Liver (tissue), 9 donors: ENCODE measurements around the gene CSF2RB. TPM values are rescaled to one million over a fixed set of nuclear protein-coding genes. Genes with fewer than 3 reads are reported as not detected.

Experiments used
- DNase-seq: peaks from one replicate; pipeline ENCODE4 v3.0.0-alpha.2; 2017; ENCODE audit warnings: low spot score
- H3K27ac ChIP-seq, 2 donors: one replicate each; pipeline ENCODE4 v1.7.0; 2013; ENCODE audit warnings: inconsistent platforms in 2 of 2, low read length in 2 of 2, control low read depth in 1 of 2, low read depth in 1 of 2, mild to moderate bottlenecking in 1 of 2
- H3K27me3 ChIP-seq, 4 donors: one replicate each; pipeline versions ENCODE4 v1.6.1 to v1.7.0; 2013; ENCODE audit warnings: low read length in 3 of 4, inconsistent platforms in 1 of 4, mild to moderate bottlenecking in 1 of 4, moderate library complexity in 1 of 4; ENCODE audit not compliant: control insufficient read depth in 4 of 4, insufficient read depth in 4 of 4
- H3K36me3 ChIP-seq, 4 donors: one replicate each; pipeline versions ENCODE4 v1.6.1 to v1.7.0; 2013; ENCODE audit warnings: low read length in 3 of 4, mild to moderate bottlenecking in 3 of 4, low read depth in 1 of 4, moderate library complexity in 1 of 4; ENCODE audit not compliant: control insufficient read depth in 4 of 4, insufficient read depth in 3 of 4
- H3K4me1 ChIP-seq, 4 donors: one replicate each; pipeline versions ENCODE4 v1.6.1 to v1.7.0; 2013; ENCODE audit warnings: low read length in 3 of 4, mild to moderate bottlenecking in 3 of 4, moderate library complexity in 1 of 4; ENCODE audit not compliant: control insufficient read depth in 4 of 4, insufficient read depth in 4 of 4
- H3K4me3 ChIP-seq, 3 donors: one replicate each; pipeline versions ENCODE4 v1.6.1 to v1.7.0; 2013; ENCODE audit warnings: low read length in 3 of 3, control low read depth in 1 of 3, low read depth in 1 of 3, mild to moderate bottlenecking in 1 of 3
- H3K9ac ChIP-seq, 2 donors: one replicate each; pipeline ENCODE4 v1.7.0; 2013; ENCODE audit warnings: low read length in 2 of 2, mild to moderate bottlenecking in 2 of 2, moderate library complexity in 2 of 2, control low read depth in 1 of 2, low read depth in 1 of 2
- H3K9me3 ChIP-seq, 4 donors: one replicate each; pipeline versions ENCODE4 v1.6.1 to v1.7.0; 2013; ENCODE audit warnings: low read length in 3 of 4; ENCODE audit not compliant: control insufficient read depth in 4 of 4
- CTCF ChIP-seq: fragments of 150-350 bp; IDR thresholded peaks from 2 replicates; pipeline ENCODE4 v1.5.1; 2017; ENCODE audit warnings: improper control_type of control experiment, low read depth, low read length; ENCODE audit not compliant: missing input control
- EGR1 ChIP-seq, 2 donors: IDR thresholded peaks; 2 replicates each; pipeline ENCODE4 v1.6.1; 2016 to 2018; ENCODE audit warnings: antibody characterized with exemption in 2 of 2, low read depth in 2 of 2
- FOXA1 ChIP-seq: IDR thresholded peaks from 2 replicates; pipeline ENCODE4 v1.6.1; 2016; ENCODE audit warnings: antibody characterized with exemption
- FOXA2 ChIP-seq: IDR thresholded peaks from 2 replicates; pipeline ENCODE4 v1.6.1; 2016; ENCODE audit warnings: antibody characterized with exemption
- GABPA ChIP-seq, 2 donors: IDR thresholded peaks in 1 of 2; conservative IDR thresholded peaks in 1 of 2; 2 replicates each; pipeline ENCODE4 v1.6.1; 2016; ENCODE audit warnings: antibody characterized with exemption in 2 of 2, mild to moderate bottlenecking in 1 of 2, moderate library complexity in 1 of 2
- HNF4A ChIP-seq, 2 donors: conservative IDR thresholded peaks; 2 replicates each; pipeline ENCODE4 v1.6.1; 2016; ENCODE audit warnings: antibody characterized with exemption in 2 of 2, mild to moderate bottlenecking in 2 of 2
- HNF4G ChIP-seq: IDR thresholded peaks from 2 replicates; pipeline ENCODE4 v1.6.1; 2016; ENCODE audit warnings: antibody characterized with exemption
- JUND ChIP-seq, 2 donors: IDR thresholded peaks; 2 replicates each; pipeline ENCODE4 v1.6.1; 2016; ENCODE audit warnings: antibody characterized with exemption in 2 of 2
- MAX ChIP-seq: IDR thresholded peaks from 2 replicates; pipeline ENCODE4 v1.6.1; 2016; ENCODE audit warnings: antibody characterized with exemption
- NR2F2 ChIP-seq: IDR thresholded peaks from 2 replicates; pipeline ENCODE4 v1.6.1; 2016; ENCODE audit warnings: antibody characterized with exemption
- RAD21 ChIP-seq, 2 donors: IDR thresholded peaks; 2 replicates each; pipeline ENCODE4 v1.6.1; 2016; ENCODE audit warnings: antibody characterized with exemption in 2 of 2, mild to moderate bottlenecking in 2 of 2
- REST ChIP-seq: IDR thresholded peaks from 2 replicates; pipeline ENCODE4 v1.6.1; 2016; ENCODE audit warnings: antibody characterized with exemption, mild to moderate bottlenecking
- RXRA ChIP-seq, 2 donors: IDR thresholded peaks; 2 replicates each; pipeline ENCODE4 v1.6.1; 2017 to 2018; ENCODE audit warnings: antibody characterized with exemption in 2 of 2, mild to moderate bottlenecking in 1 of 2
- SP1 ChIP-seq: IDR thresholded peaks from 2 replicates; pipeline ENCODE4 v1.6.1; 2018; ENCODE audit warnings: antibody characterized with exemption, mild to moderate bottlenecking
- TAF1 ChIP-seq: conservative IDR thresholded peaks from 2 replicates; pipeline ENCODE4 v1.6.1; 2016; ENCODE audit warnings: antibody characterized with exemption, mild to moderate bottlenecking
- WGBS: extraction: QIAGEN DNeasy Blood & Tissue Kit; methylation state at CpG from one replicate; pipeline ENCODE4 v1.1.7; 2013; 5-methylcytosine and 5-hydroxymethylcytosine counted together
- polyA plus RNA-seq, 2 donors: library from polyadenylated mRNA; stranded (reverse) in 1 of 2; unstranded in 1 of 2; fragments of 200-250 nt in 1 of 2; fragments of >200 nt in 1 of 2; fragmentation: Nextera tagmentation in 1 of 2; extraction: Ambion mirVana in 1 of 2; gene quantifications; one replicate each; pipeline versions ENCODE4 v1.2.1 to v1.2.3, GENCODE V29; 2013 to 2015
- total RNA-seq, 2 donors: library from RNA; depleted of rRNA; stranded (reverse); fragments of >200 nt; gene quantifications; one replicate each; pipeline ENCODE4 v1.2.3, GENCODE V29; 2014
- TF ChIP-seq, protein P1 (sequence below): IDR thresholded peaks from 2 replicates; pipeline ENCODE4 v1.6.1; 2016; ENCODE audit warnings: antibody characterized with exemption
- TF ChIP-seq, protein P2 (sequence below): IDR thresholded peaks from 2 replicates; pipeline ENCODE4 v1.6.1; 2016; ENCODE audit warnings: antibody characterized with exemption
- donor health status: healthy.
- donor health status: healthy.
- donor health status: healthy.
- donor health status: healthy.
- donor health status: healthy.

The CSF2RB gene
- total and polyA plus RNA-seq, 4 donors = 0.72 to 10.5 (median 2.3) TPM

GRCh38 chr22:36894266-36894665, 19.2 kb upstream of the CSF2RB start:
- 89% methylated on average over 1 of the region's 1 CpG for WGBS
- Histone ChIP-seq H3K4me1 (no peaks in the 10 kb centered on the region), H3K9me3 (peaks cover 0 to 4% (median under 1%) of the 10 kb centered on the region in 4 donors), H3K4me3 (no peak overlapping the region), H3K27me3 (no peaks in the 10 kb centered on the region), H3K36me3 (no peaks in the 10 kb centered on the region), H3K27ac (no peak overlapping the region), H3K9ac (no peak overlapping the region)
- no peak for DNase-seq
- TF ChIP-seq NR2F2 (no peak), MAX (no peak), RXRA (IDR thresholded peaks at IDR 0.05) (no peak), REST (no peak), RAD21 (IDR thresholded peaks at IDR 0.05) (no peak), CTCF (no peak), GABPA (IDR thresholded peaks at IDR 0.05 in 1 of 2, conservative IDR thresholded peaks at IDR 0.05 in 1 of 2) (no peak), HNF4G (no peak), HNF4A (conservative IDR thresholded peaks at IDR 0.05) (no peak), FOXA2 (no peak), FOXA1 (no peak), TAF1 (no peak), JUND (IDR thresholded peaks at IDR 0.05) (no peak)
- TF ChIP-seq, protein P1, sequence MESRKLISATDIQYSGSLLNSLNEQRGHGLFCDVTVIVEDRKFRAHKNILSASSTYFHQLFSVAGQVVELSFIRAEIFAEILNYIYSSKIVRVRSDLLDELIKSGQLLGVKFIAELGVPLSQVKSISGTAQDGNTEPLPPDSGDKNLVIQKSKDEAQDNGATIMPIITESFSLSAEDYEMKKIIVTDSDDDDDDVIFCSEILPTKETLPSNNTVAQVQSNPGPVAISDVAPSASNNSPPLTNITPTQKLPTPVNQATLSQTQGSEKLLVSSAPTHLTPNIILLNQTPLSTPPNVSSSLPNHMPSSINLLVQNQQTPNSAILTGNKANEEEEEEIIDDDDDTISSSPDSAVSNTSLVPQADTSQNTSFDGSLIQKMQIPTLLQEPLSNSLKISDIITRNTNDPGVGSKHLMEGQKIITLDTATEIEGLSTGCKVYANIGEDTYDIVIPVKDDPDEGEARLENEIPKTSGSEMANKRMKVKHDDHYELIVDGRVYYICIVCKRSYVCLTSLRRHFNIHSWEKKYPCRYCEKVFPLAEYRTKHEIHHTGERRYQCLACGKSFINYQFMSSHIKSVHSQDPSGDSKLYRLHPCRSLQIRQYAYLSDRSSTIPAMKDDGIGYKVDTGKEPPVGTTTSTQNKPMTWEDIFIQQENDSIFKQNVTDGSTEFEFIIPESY = no peak
- TF ChIP-seq, protein P2, sequence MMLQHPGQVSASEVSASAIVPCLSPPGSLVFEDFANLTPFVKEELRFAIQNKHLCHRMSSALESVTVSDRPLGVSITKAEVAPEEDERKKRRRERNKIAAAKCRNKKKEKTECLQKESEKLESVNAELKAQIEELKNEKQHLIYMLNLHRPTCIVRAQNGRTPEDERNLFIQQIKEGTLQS = no peak

GRCh38 chr22:36897611-36898010, 15.8 kb upstream of the CSF2RB start:
- no peaks in the 10 kb centered on the region for H3K27me3 ChIP-seq
- no peak overlapping the region for H3K27ac ChIP-seq
- WGBS = 51% methylated on average over 3 of the region's 3 CpGs
- no peaks in the 10 kb centered on the region for H3K36me3 ChIP-seq
- H3K9ac ChIP-seq = no peak overlapping the region
- H3K4me1 ChIP-seq = no peaks in the 10 kb centered on the region
- H3K4me3 ChIP-seq = no peak overlapping the region
- DNase-seq = no peak
- H3K9me3 ChIP-seq = peaks cover 3 to 8% (median 6%) of the 10 kb centered on the region in 4 donors
- TF ChIP-seq JUND (IDR thresholded peaks at IDR 0.05) (no peak), GABPA (IDR thresholded peaks at IDR 0.05 in 1 of 2, conservative IDR thresholded peaks at IDR 0.05 in 1 of 2) (no peak), REST (no peak), EGR1 (IDR thresholded peaks at IDR 0.05; ENCODE audit: low read depth in 2 of 2) (no peak), TAF1 (no peak), NR2F2 (no peak), MAX (no peak), SP1 (no peak), RAD21 (IDR thresholded peaks at IDR 0.05) (no peak), FOXA2 (no peak), FOXA1 (no peak)
- TF ChIP-seq, protein P1 = no peak
- TF ChIP-seq, protein P2 = no peak
